HG03280 (cell line): Measurements from ENCODE around the gene OXSR1.
"Not testable (repeated sequence)": the region's sequence is repeated elsewhere in the genome, so short reads cannot be mapped to it uniquely, and the experiment has no call there.

ENCODE experiments used
- ATAC-seq: cut with Tn5 transposase; IDR thresholded peaks from one replicate; pipeline ENCODE4 v1.9.1; 2021; ENCODE audit warnings: mild to moderate bottlenecking, moderate library complexity; ENCODE audit not compliant: unreplicated experiment

OXSR1 gene

GRCh38 chr3:38141173-38141951 is 24.0 kb upstream of the OXSR1 start:
- ATAC-seq: no peak

GRCh38 chr3:38141952-38142273 is 23.4 kb upstream of the OXSR1 start:
- no peak for ATAC-seq

- ATAC-seq: no peak
These were observed 22.4 kb upstream of the OXSR1 start for GRCh38 chr3:38142959-38143358.

- ATAC-seq: no peak
These were observed 21.8 kb upstream of the OXSR1 start for GRCh38 chr3:38143511-38143910.

- ATAC-seq: no peak
These were observed 18.8 kb upstream of the OXSR1 start for GRCh38 chr3:38146504-38146903.

GRCh38 chr3:38147421-38147820 is 17.9 kb upstream of the OXSR1 start:
- no peak for ATAC-seq

- no peak for ATAC-seq
These were observed 16.9 kb upstream of the OXSR1 start for GRCh38 chr3:38148311-38148882.

GRCh38 chr3:38149708-38150107 is 15.6 kb upstream of the OXSR1 start:
- no peak for ATAC-seq

- ATAC-seq: no peak
These were observed 14.4 kb upstream of the OXSR1 start for GRCh38 chr3:38150780-38151528.

- no peak for ATAC-seq
These were observed 13.6 kb upstream of the OXSR1 start for GRCh38 chr3:38151667-38152265.

- ATAC-seq: no peak
These were observed 12.7 kb upstream of the OXSR1 start for GRCh38 chr3:38152609-38153008.

- no peak for ATAC-seq
These were observed 12.1 kb upstream of the OXSR1 start for GRCh38 chr3:38153221-38153620.

GRCh38 chr3:38154033-38154494 is 11.3 kb upstream of the OXSR1 start:
- no peak for ATAC-seq

GRCh38 chr3:38154625-38155255 is 10.6 kb upstream of the OXSR1 start:
- ATAC-seq: no peak

GRCh38 chr3:38155825-38156224 is 9.5 kb upstream of the OXSR1 start:
- no peak for ATAC-seq

- no peak for ATAC-seq
These were observed 8.2 kb upstream of the OXSR1 start for GRCh38 chr3:38157117-38157516.

- ATAC-seq: no peak
These were observed 7.7 kb upstream of the OXSR1 start for GRCh38 chr3:38157595-38157994.

GRCh38 chr3:38158472-38158871 is 6.9 kb upstream of the OXSR1 start:
- ATAC-seq: no peak

- not testable (repeated sequence) for ATAC-seq
These were observed 4.6 kb upstream of the OXSR1 start for GRCh38 chr3:38160704-38161103.

- no peak for ATAC-seq
These were observed 2.1 kb upstream of the OXSR1 start for GRCh38 chr3:38163117-38163840.
